ENCODE data around the gene CSF2.

- no peak for TF ChIP-seq CTCF (IDR thresholded peaks at IDR 0.05)
- no peak for TF ChIP-seq POLR2A (IDR thresholded peaks at IDR 0.05)
These were observed 13.7 kb upstream of the CSF2 start for GRCh38 chr5:132059696-132060500.
